Measurements from ENCODE around the gene KLF1. TPM values are rescaled to one million over a fixed set of nuclear protein-coding genes. Genes with fewer than 3 reads are reported as not detected.

KLF1 gene
- total RNA-seq, 1 donor from 2014 or later: not detected

- no peak for DNase-seq (ENCODE audit: extremely low spot score, unreplicated experiment)
- Mint-ChIP-seq H3K9me3 (ENCODE audit: unreplicated experiment) (no peaks in the 10 kb centered on the region), H3K4me1 (ENCODE audit: unreplicated experiment) (peaks cover 13% of the 10 kb centered on the region), H3K27ac (ENCODE audit: unreplicated experiment) (no peak overlapping the region), H3K27me3 (ENCODE audit: unreplicated experiment) (peaks cover 25% of the 10 kb centered on the region), H3K4me3 (ENCODE audit: unreplicated experiment) (no peak overlapping the region), H3K36me3 (ENCODE audit: unreplicated experiment) (no peaks in the 10 kb centered on the region)
- TF ChIP-seq CTCF (IDR thresholded peaks at IDR 0.05): no peak
These were observed 1.0 kb downstream of the KLF1 start for GRCh38 chr19:12885749-12886650.

GRCh38 chr19:12884926-12885748, 1.9 kb downstream of the KLF1 start:
- Mint-ChIP-seq H3K4me3 (ENCODE audit: unreplicated experiment) (peak overlapping the region; percentile 47), H3K9me3 (ENCODE audit: unreplicated experiment) (no peaks in the 10 kb centered on the region), H3K27ac (ENCODE audit: unreplicated experiment) (no peak overlapping the region), H3K4me1 (ENCODE audit: unreplicated experiment) (peaks cover 14% of the 10 kb centered on the region), H3K27me3 (ENCODE audit: unreplicated experiment) (peaks cover 25% of the 10 kb centered on the region), H3K36me3 (ENCODE audit: unreplicated experiment) (no peaks in the 10 kb centered on the region)
- no peak for DNase-seq (ENCODE audit: extremely low spot score, unreplicated experiment)
- peak; percentile 60 for TF ChIP-seq CTCF (IDR thresholded peaks at IDR 0.05)

GRCh38 chr19:12884627-12884925, 2.4 kb downstream of the KLF1 start:
- H3K27me3 Mint-ChIP-seq (ENCODE audit: unreplicated experiment): peaks cover 25% of the 10 kb centered on the region
- H3K4me3 Mint-ChIP-seq (ENCODE audit: unreplicated experiment): no peak overlapping the region
- no peaks in the 10 kb centered on the region for H3K36me3 Mint-ChIP-seq (ENCODE audit: unreplicated experiment)
- DNase-seq (ENCODE audit: extremely low spot score, unreplicated experiment): no peak
- H3K9me3 Mint-ChIP-seq (ENCODE audit: unreplicated experiment): no peaks in the 10 kb centered on the region
- TF ChIP-seq CTCF (IDR thresholded peaks at IDR 0.05): no peak
- no peak overlapping the region for H3K27ac Mint-ChIP-seq (ENCODE audit: unreplicated experiment)
- peaks cover 15% of the 10 kb centered on the region for H3K4me1 Mint-ChIP-seq (ENCODE audit: unreplicated experiment)

GRCh38 chr19:12884202-12884601, 2.8 kb downstream of the KLF1 start:
- peaks cover 15% of the 10 kb centered on the region for H3K4me1 Mint-ChIP-seq (ENCODE audit: unreplicated experiment)
- TF ChIP-seq CTCF (IDR thresholded peaks at IDR 0.05): no peak
- H3K27ac Mint-ChIP-seq (ENCODE audit: unreplicated experiment): no peak overlapping the region
- no peaks in the 10 kb centered on the region for H3K36me3 Mint-ChIP-seq (ENCODE audit: unreplicated experiment)
- no peaks in the 10 kb centered on the region for H3K9me3 Mint-ChIP-seq (ENCODE audit: unreplicated experiment)
- DNase-seq (ENCODE audit: extremely low spot score, unreplicated experiment): no peak
- H3K27me3 Mint-ChIP-seq (ENCODE audit: unreplicated experiment): peaks cover 25% of the 10 kb centered on the region
- H3K4me3 Mint-ChIP-seq (ENCODE audit: unreplicated experiment): no peak overlapping the region

- H3K27me3 Mint-ChIP-seq (ENCODE audit: unreplicated experiment): peaks cover 20% of the 10 kb centered on the region
- H3K9me3 Mint-ChIP-seq (ENCODE audit: unreplicated experiment): no peaks in the 10 kb centered on the region
- peaks cover 15% of the 10 kb centered on the region for H3K4me1 Mint-ChIP-seq (ENCODE audit: unreplicated experiment)
- H3K27ac Mint-ChIP-seq (ENCODE audit: unreplicated experiment): no peak overlapping the region
- peak overlapping the region; percentile 83 for H3K4me3 Mint-ChIP-seq (ENCODE audit: unreplicated experiment)
- no peak for DNase-seq (ENCODE audit: extremely low spot score, unreplicated experiment)
- peaks cover 8% of the 10 kb centered on the region for H3K36me3 Mint-ChIP-seq (ENCODE audit: unreplicated experiment)
- TF ChIP-seq CTCF (IDR thresholded peaks at IDR 0.05): no peak
These were observed 4.4 kb downstream of the KLF1 start for GRCh38 chr19:12882589-12882988.

All from osteocyte (in vitro differentiated cells).